Jurkat, Clone E6-1 (cell line): ENCODE results near the gene NDC80.

Experiments
- DNase-seq: peaks from one replicate; pipeline ENCODE4 v3.0.0-alpha.2; 2011; ENCODE audit warnings: low read depth, low spot score
- H3K4me3 ChIP-seq: 2 replicates; pipeline ENCODE4 v1.5.1; 2011; ENCODE audit warnings: mild to moderate bottlenecking, low read length, control low read depth, moderate library complexity

The NDC80 gene

GRCh38 chr18:2610549-2610948, 39.2 kb downstream of the NDC80 start:
- no peak overlapping the region for H3K4me3 ChIP-seq
- no peak for DNase-seq

DNA sequence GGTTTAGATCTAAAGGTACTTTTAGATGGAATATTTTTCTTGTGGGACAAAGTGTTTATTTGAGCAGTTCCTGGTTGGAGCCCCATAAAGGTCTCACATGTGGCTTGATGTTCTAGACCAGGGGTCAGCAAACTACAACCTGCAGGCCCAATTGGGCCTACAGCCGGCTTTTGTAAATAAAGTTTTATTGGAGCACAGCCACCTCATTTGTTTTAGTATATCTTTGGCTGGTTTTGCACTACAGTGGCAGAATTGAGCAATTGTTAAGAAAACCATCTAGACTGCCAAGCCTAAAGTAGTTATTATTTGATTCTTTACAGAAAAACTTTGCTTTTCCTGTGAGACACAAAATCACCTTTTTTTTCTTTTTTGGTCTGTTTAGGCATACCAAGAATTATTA, 41.6 kb downstream of the NDC80 start:
- no peak overlapping the region for H3K4me3 ChIP-seq
- no peak for DNase-seq

GRCh38 chr18:2617401-2617998, 46.1 kb downstream of the NDC80 start:
- no peak for DNase-seq
- H3K4me3 ChIP-seq, result no peak overlapping the region

DNA sequence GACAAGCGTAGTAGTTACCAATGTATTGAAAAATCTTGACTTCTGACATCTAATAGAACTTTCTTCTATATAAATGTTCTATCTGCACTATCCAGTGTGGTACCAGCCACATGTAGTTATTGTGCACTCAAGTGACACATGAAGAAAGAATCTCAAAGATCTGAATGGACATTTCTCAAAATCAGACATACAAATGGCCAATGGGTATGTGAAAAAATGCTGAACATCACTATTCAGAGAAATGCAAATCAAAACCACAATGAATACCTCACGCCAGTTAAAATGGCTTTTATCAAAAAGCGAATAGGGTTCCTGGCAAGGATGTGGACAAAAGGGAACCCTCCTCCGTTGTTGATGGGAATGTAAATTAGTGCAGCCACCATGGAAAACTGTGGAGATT, 46.7 kb downstream of the NDC80 start:
- H3K4me3 ChIP-seq, result no peak overlapping the region
- DNase-seq, result no peak

- no peak overlapping the region for H3K4me3 ChIP-seq
- DNase-seq, result no peak
Observed at GRCh38 chr18:2625217-2625616, 53.9 kb downstream of the NDC80 start.

DNA sequence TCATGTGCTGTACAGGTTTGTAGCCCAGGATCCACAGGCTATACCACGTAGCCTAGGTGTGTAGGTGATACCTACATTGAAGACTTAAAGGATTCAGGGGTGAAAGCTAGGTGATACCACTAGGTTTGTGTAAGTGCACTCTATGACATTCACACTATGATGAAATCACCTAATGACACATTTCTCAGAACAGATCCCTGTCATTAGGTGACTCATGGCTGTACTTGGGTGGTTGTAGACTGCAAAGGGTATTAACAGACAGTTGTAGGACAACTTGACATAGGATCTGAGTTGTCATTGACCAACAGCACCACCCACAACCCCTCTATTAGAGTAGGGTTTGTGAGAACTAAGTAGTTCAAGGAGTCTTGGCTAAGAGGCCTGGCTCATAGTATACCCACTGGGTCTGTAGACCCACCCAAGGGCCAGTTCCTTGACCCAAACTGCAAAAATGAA, 56.5 kb downstream of the NDC80 start:
- no peak for DNase-seq
- no peak overlapping the region for H3K4me3 ChIP-seq

GRCh38 chr18:2629003-2629402, 57.6 kb downstream of the NDC80 start:
- no peak for DNase-seq
- no peak overlapping the region for H3K4me3 ChIP-seq

DNA sequence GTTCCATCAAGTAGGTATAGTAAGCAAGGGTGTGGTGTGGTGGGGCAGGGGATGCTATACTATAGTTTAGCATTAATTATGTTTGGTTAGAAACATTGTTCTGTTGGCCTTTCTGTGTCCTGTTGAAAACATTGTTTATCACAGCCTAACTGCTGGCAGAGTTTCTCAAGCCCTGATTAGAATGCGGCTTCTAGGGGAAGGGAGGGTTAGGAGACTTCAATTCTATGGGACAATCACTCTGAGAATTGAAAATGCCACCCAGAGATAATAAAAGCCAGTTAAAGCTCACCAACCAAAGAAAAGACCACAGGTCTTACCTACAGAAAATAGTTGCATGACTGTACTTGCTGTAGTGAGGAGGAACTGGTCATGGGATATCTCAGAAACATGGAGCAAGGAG, 64.2 kb downstream of the NDC80 start:
- no peak for DNase-seq
- no peak overlapping the region for H3K4me3 ChIP-seq

DNA sequence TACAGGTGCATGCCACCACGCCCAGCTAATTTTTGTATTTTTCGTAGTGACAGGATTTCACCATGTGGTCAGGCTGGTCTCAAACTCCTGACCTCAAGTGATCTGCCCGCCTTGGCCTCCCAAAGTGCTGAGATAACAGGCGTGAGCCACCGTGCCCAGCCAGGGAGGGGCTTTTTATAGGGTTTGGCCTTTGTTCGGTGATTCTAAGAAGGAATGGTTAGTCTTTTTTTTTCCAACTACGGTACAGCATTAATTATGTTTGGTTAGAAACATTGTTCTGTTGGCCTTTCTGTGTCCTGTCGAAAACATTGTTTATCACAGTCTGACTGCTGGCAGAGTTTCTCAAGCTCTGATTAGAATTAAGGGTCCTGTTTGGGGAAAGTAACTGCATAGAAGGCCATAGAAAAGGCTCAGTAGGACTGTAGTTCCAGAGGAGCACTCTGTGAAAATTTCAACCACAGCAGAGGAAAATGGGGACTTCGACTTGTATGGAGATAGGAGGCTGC, 64.8 kb downstream of the NDC80 start:
- DNase-seq, result no peak
- H3K4me3 ChIP-seq, result peak overlapping the region; percentile 29

DNA sequence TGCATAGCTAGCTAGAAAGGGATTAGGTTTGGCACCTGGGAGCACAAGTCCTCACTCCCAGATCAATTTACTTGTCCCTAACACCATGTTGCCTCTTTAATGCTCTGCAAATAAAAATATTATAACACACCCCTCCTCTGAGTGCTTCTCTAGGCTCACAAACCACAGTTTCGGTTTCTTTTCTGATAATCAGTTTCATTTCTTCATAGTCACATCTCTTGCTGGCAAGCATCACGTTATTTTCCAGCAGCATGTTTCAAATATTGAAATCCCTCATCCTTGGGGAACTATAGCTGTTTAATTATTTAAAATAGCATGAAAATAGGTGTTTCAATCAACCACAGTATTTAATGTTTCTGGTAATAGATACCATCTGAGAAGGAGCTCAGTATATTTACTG, 70.3 kb downstream of the NDC80 start:
- H3K4me3 ChIP-seq, result no peak overlapping the region
- peak; percentile 37 for DNase-seq

GRCh38 chr18:2642771-2643170, 71.4 kb downstream of the NDC80 start:
- no peak for DNase-seq
- H3K4me3 ChIP-seq, result no peak overlapping the region

DNA sequence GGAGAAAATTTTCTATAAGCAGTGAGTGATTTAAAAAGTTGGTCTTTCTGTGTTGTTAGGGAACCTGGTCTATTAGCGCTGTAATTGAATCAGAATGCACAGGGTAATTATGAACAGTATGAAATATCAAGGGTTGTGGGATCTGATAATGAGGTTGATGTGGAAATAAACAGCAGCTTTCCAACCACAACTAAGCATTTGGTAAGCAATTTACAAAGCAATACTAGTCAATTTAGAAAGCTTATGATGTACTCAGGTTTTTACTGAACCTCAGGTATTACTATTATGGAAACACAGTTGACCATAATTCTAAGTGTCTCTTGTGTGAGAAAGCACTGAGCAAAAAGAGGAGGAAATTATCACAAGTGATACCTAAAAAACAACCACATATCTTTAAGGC, 73.2 kb downstream of the NDC80 start:
- DNase-seq, result no peak

DNA sequence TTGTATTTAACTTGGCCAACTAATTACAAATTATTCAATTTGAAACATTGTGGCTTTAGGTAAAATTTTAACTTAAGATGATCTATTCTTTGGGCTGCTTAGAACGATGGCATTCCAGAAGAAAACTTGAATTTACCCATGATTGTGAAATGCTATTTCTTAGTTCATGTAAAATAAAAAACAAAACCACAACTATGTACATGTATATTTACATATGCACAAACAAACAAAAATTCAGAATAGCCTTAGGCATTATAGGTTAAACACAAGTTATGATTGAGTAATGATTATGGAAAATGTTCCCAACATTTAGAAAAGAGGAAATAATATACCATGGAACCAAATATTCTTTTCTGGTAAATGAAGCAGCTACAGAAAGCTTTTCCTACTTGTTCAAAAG, 80.6 kb downstream of the NDC80 start:
- no peak overlapping the region for H3K4me3 ChIP-seq
- no peak for DNase-seq

More for the DNA sequence above, 73.2 kb downstream of the NDC80 start:
- no peak overlapping the region for H3K4me3 ChIP-seq

GRCh38 chr18:2653467-2653866, 82.1 kb downstream of the NDC80 start:
- no peak for DNase-seq
- no peak overlapping the region for H3K4me3 ChIP-seq

- H3K4me3 ChIP-seq, result peak overlapping the region; percentile 78
- no peak for DNase-seq
Observed at GRCh38 chr18:2654169-2654927, 83.0 kb downstream of the NDC80 start.

- H3K4me3 ChIP-seq, result peak overlapping the region; percentile 78
- no peak for DNase-seq
Observed at GRCh38 chr18:2654928-2655177, 83.5 kb downstream of the NDC80 start.

DNA sequence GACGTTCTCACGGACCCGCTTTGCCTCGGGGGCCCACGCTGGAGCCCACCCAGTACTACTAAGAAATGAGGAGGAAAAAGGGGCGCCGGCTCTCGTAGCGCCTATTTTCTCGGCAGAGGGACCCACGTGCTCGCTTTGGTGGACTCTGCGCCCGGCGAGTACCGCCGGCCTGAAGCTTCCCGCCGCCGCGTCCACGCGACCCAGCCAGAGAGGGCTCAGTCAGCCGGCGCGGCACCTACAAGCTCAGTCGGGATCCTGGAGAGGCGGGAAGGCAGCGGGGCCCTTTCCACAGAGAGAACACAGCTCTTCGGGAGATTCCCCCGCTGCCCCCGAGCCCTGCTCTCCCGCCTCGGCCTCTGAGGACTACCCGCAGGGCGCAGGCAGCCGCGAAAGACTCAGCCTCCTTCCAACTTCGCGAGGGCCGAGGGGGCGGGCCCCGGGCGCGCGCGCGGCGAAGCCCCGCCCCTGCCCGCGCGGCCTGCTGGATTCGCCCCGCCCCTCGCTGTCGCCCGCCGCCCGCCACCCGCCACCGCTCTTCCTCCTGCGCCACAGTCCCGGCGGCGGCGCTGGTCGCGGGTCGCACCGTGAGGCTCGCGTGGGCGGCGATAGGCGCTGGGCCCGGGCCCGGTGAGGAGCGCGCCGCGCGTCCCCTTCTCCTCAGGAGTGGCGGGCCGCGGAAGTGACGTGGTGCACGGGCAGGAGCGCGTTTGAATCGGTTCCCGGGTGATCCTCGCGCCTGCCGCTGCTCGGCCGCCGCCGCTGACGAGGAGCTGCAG, 84.0 kb downstream of the NDC80 start, which contains the start of gene SMCHD1:
Gene SMCHD1, plus strand, starts transcription at position 549 of the 776 bp plus-strand sequence. CDS start 350 bp downstream, outside the sequence.
- DNase-seq, result peak; percentile 75
- peak within 1 kb of the TSS; percentile 78 for H3K4me3 ChIP-seq

DNA sequence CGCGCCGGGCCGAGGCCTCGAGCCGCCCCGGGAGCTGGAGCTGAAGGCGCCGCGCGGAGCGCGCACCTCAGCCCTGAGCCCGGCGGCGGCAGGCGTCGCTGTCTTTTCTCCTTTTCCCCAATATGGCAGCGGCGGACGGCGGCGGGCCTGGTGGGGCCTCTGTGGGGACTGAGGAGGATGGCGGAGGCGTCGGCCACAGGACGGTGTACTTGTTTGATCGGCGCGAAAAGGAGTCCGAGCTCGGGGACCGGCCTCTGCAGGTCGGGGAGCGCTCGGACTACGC, 84.5 kb downstream of the NDC80 start:
- H3K4me3 ChIP-seq, result peak overlapping the region; percentile 74
- DNase-seq, result no peak

DNA sequence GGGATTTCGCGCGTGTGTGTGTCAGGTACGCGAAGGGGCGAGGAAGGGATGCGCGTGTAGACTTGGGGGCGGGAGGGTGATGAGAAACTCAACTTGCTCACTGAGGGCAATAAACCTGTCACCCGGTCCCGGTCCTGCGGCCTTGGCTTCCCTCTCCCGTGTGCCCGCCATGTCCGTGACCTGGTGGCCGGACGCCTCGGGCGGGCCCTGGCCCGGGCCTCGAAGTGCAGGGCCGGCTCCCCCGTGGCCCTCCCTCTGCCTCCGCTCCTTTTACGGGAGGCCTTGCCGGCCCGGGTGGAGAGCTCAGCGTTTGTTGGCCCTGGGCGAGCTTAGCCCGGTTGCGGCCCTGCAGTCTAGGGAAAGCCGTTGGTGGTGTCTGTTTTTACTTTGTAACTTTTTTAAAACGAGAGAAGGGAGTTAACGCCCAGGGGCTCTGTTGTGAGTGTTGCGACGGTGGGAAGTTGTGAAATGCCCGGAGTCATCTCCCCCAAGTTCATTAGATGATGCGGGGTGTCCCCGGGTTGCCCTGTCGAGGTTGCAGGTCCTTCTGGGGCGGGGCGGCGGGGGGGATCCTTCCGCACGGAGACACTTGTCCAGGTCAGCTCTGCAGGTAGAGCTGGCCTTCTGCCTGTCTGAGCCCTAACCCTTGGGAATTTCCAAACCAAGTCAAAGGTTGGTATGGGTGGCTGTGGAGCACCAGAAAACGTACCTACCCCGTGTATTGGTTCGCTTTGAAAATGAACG, 85.1 kb downstream of the NDC80 start:
- H3K4me3 ChIP-seq, result peak overlapping the region; percentile 74
- no peak for DNase-seq
